ENCODE data around the gene TMEM72.

DNA sequence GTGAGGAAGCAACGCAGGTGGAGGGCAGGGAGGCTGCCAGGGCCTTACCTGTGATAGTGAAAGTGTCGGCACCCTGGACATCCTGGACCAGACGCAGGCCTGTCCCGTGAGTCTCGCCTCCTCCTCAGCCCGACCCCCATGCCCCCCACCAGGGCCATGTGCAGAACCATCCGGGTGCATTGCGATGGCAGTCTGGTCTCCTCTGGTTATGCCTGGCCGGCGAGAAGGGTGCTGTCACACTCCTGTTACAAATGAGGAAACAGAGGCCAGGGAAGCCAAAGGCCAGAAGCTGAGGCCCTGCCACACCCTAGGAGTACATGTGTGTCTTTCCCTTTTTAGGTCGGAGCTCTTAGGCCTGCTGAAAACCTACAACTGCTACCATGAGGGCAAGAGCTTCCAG, 60.3 kb downstream of the TMEM72 start:
- TF ChIP-seq, protein P1, sequence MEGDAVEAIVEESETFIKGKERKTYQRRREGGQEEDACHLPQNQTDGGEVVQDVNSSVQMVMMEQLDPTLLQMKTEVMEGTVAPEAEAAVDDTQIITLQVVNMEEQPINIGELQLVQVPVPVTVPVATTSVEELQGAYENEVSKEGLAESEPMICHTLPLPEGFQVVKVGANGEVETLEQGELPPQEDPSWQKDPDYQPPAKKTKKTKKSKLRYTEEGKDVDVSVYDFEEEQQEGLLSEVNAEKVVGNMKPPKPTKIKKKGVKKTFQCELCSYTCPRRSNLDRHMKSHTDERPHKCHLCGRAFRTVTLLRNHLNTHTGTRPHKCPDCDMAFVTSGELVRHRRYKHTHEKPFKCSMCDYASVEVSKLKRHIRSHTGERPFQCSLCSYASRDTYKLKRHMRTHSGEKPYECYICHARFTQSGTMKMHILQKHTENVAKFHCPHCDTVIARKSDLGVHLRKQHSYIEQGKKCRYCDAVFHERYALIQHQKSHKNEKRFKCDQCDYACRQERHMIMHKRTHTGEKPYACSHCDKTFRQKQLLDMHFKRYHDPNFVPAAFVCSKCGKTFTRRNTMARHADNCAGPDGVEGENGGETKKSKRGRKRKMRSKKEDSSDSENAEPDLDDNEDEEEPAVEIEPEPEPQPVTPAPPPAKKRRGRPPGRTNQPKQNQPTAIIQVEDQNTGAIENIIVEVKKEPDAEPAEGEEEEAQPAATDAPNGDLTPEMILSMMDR (optimal IDR thresholded peaks at IDR 0.05 in 1 of 3, IDR thresholded peaks at IDR 0.05 in 1 of 3, conservative IDR thresholded peaks at IDR 0.05 in 1 of 3; ENCODE audit: extremely low read depth in 1 of 3, insufficient read depth in 2 of 3, low read length in 3 of 3), result no peak
- TF ChIP-seq EZH2 (IDR thresholded peaks at IDR 0.05; ENCODE audit: low read length), result no peak
